A549 (cell line): Measurements from ENCODE around the gene PTGR1.
"Not testable (repeated sequence)": the region's sequence is repeated elsewhere in the genome, so short reads cannot be mapped to it uniquely, and the experiment has no call there.

Experiments used
- BHLHE40 ChIP-seq: IDR thresholded peaks from 2 replicates; pipeline ENCODE4 v1.6.1; 2012; ENCODE audit warnings: low read depth, low read length, inconsistent platforms
- ELK1 ChIP-seq: fragments of 150-350 bp; IDR thresholded peaks from 2 replicates; pipeline ENCODE4 v1.6.1; 2014; ENCODE audit warnings: low read depth, mild to moderate bottlenecking, low read length
- EP300 ChIP-seq, 2 experiments: fragments of >200 bp; sonication (Bioruptor Twin); formaldehyde crosslinking; IDR thresholded peaks; 2 replicates in 1 of 2; 3 replicates in 1 of 2; pipeline ENCODE4 v1.6.1; 2016 to 2017
- HDAC2 ChIP-seq: fragments of 200-600 bp; sonication (generic); IDR thresholded peaks from 2 replicates; pipeline ENCODE4 v1.6.1; 2016
- KDM5A ChIP-seq: fragments of 200-600 bp; sonication (generic); IDR thresholded peaks from 2 replicates; pipeline ENCODE4 v1.6.1; 2016; ENCODE audit warnings: antibody characterized with exemption, mild to moderate bottlenecking
- MAFK ChIP-seq: fragments of 450-650 bp; IDR thresholded peaks from 2 replicates; pipeline ENCODE4 v1.6.1; 2014; ENCODE audit not compliant: partially characterized antibody
- NFE2L2 ChIP-seq: fragments of 150-350 bp; conservative IDR thresholded peaks from 2 replicates; pipeline ENCODE4 v1.6.1; 2014; ENCODE audit warnings: low read length
- RCOR1 ChIP-seq: fragments of 150-350 bp; IDR thresholded peaks from 2 replicates; pipeline ENCODE4 v1.6.1; 2014; ENCODE audit warnings: antibody characterized with exemption, low read length, low read depth
- SMC3 ChIP-seq: fragments of >200 bp; sonication (Bioruptor Twin); formaldehyde crosslinking; IDR thresholded peaks from 3 replicates; pipeline ENCODE4 v1.6.1; 2018; ENCODE audit warnings: inconsistent platforms
- ZFP36 ChIP-seq: fragments of 450-650 bp; IDR thresholded peaks from 2 replicates; pipeline ENCODE4 v1.6.1; 2014; ENCODE audit warnings: borderline replicate concordance; ENCODE audit not compliant: partially characterized antibody
- TF ChIP-seq, protein P1 (sequence below): fragments of >200 bp; sonication (Bioruptor Twin); formaldehyde crosslinking; IDR thresholded peaks from 3 replicates; pipeline ENCODE4 v1.5.1; 2016
- TF ChIP-seq, protein P2 (sequence below): fragments of 200-600 bp; sonication (generic); IDR thresholded peaks from 2 replicates; pipeline ENCODE4 v1.6.1; 2016; ENCODE audit warnings: antibody characterized with exemption, mild to moderate bottlenecking, moderate library complexity

DNA sequence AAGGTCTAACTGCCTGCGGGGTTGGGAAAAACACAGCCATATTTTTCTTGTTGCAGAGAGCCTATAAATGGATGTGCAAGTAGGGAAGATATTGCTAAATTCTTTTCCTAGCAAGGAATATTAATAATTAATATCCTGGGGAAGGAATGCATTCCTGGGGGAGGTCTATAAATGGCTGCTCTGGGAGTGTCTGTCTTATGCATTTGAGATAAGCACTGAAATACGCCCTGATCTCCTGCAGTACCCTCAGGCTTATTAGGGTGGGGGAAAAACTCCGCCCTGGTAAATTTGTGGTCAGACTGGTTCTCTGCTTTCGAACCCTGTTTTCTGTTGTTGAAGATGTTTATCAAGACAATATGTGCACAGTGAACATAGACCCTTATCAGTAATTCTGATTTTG lies 31.3 kb downstream of the PTGR1 start:
- not testable (repeated sequence) for TF ChIP-seq SMC3; EP300 (IDR thresholded peaks at IDR 0.05); RCOR1; KDM5A; MAFK; NFE2L2; ELK1; ZFP36; BHLHE40; HDAC2
- TF ChIP-seq, protein P1, sequence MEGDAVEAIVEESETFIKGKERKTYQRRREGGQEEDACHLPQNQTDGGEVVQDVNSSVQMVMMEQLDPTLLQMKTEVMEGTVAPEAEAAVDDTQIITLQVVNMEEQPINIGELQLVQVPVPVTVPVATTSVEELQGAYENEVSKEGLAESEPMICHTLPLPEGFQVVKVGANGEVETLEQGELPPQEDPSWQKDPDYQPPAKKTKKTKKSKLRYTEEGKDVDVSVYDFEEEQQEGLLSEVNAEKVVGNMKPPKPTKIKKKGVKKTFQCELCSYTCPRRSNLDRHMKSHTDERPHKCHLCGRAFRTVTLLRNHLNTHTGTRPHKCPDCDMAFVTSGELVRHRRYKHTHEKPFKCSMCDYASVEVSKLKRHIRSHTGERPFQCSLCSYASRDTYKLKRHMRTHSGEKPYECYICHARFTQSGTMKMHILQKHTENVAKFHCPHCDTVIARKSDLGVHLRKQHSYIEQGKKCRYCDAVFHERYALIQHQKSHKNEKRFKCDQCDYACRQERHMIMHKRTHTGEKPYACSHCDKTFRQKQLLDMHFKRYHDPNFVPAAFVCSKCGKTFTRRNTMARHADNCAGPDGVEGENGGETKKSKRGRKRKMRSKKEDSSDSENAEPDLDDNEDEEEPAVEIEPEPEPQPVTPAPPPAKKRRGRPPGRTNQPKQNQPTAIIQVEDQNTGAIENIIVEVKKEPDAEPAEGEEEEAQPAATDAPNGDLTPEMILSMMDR = not testable (repeated sequence)
- TF ChIP-seq, protein P2, sequence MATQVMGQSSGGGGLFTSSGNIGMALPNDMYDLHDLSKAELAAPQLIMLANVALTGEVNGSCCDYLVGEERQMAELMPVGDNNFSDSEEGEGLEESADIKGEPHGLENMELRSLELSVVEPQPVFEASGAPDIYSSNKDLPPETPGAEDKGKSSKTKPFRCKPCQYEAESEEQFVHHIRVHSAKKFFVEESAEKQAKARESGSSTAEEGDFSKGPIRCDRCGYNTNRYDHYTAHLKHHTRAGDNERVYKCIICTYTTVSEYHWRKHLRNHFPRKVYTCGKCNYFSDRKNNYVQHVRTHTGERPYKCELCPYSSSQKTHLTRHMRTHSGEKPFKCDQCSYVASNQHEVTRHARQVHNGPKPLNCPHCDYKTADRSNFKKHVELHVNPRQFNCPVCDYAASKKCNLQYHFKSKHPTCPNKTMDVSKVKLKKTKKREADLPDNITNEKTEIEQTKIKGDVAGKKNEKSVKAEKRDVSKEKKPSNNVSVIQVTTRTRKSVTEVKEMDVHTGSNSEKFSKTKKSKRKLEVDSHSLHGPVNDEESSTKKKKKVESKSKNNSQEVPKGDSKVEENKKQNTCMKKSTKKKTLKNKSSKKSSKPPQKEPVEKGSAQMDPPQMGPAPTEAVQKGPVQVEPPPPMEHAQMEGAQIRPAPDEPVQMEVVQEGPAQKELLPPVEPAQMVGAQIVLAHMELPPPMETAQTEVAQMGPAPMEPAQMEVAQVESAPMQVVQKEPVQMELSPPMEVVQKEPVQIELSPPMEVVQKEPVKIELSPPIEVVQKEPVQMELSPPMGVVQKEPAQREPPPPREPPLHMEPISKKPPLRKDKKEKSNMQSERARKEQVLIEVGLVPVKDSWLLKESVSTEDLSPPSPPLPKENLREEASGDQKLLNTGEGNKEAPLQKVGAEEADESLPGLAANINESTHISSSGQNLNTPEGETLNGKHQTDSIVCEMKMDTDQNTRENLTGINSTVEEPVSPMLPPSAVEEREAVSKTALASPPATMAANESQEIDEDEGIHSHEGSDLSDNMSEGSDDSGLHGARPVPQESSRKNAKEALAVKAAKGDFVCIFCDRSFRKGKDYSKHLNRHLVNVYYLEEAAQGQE = not testable (repeated sequence)
